Measurements from ENCODE around the gene RAD51B.

DNA sequence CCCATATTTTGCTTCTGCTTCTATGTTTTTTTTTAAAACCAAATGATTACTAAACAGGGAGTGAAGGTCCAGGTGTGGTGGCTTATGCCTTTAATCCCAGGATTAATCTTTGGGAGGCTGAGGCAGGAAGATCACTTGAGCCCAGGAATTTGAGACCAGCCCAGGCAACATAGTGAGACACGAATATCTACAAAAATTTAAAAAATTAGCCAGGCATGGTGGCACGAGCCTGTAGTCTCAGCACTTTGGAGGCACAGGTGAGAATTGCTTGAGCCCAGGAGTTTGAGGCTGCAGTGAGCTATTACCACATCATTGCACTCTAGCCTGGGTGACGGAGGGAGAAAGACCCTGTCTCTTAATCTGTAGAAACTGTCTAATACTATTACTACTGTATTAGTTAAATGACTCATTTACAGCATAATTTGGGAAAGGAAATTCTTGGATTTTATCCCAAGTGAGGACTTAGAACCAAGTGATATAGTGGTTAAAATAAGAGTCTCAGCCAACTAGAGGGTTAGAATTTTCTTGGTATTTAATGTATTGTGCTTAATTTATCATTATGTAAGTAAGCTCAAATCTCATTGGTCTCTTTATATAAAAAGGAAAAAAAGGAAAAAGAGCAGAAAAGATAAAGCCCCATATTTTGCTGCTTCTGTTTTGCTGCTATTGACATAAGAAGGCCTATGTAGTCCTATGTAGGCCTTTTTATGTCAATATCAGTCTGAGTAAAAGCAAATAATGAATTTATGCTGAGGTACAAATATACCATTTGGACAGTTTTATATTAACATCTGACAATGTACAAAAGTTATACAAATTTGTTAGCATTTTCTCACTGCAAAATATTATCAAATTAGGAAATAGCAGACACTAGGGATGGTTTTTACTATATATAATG lies 163.4 kb downstream of the RAD51B start:
- TF ChIP-seq, protein P1, sequence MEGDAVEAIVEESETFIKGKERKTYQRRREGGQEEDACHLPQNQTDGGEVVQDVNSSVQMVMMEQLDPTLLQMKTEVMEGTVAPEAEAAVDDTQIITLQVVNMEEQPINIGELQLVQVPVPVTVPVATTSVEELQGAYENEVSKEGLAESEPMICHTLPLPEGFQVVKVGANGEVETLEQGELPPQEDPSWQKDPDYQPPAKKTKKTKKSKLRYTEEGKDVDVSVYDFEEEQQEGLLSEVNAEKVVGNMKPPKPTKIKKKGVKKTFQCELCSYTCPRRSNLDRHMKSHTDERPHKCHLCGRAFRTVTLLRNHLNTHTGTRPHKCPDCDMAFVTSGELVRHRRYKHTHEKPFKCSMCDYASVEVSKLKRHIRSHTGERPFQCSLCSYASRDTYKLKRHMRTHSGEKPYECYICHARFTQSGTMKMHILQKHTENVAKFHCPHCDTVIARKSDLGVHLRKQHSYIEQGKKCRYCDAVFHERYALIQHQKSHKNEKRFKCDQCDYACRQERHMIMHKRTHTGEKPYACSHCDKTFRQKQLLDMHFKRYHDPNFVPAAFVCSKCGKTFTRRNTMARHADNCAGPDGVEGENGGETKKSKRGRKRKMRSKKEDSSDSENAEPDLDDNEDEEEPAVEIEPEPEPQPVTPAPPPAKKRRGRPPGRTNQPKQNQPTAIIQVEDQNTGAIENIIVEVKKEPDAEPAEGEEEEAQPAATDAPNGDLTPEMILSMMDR (IDR thresholded peaks at IDR 0.05): no peak
- TF ChIP-seq POLR2A (IDR thresholded peaks at IDR 0.05): no peak

Measured in ovary (tissue), 3 donors.